Vagina (tissue), 2 donors: Measurements from ENCODE around the gene JMJD4.

ENCODE experiments used
- CTCF ChIP-seq, 3 experiments: fragments of 450-650 bp in 2 of 3; fragments of 200-600 bp in 1 of 3; sonication (generic) in 1 of 3; IDR thresholded peaks; one replicate each; pipeline ENCODE4 v1.5.1; 2017 to 2019; ENCODE audit warnings: antibody characterized with exemption in 3 of 3, mild to moderate bottlenecking in 2 of 3, moderate library complexity in 2 of 3
- POLR2A ChIP-seq, 2 donors: fragments of 450-650 bp; IDR thresholded peaks; one replicate each; pipeline ENCODE4 v1.6.1; 2017; ENCODE audit warnings: antibody characterized with exemption in 2 of 2, mild to moderate bottlenecking in 2 of 2, moderate library complexity in 2 of 2
- POLR2AphosphoS5 ChIP-seq, 2 donors: sonication (generic); formaldehyde crosslinking; IDR thresholded peaks; one replicate each; pipeline ENCODE4 v1.9.0; 2017; ENCODE audit warnings: antibody characterized with exemption in 2 of 2, mild to moderate bottlenecking in 2 of 2, low read depth in 1 of 2; ENCODE audit not compliant: insufficient read depth in 1 of 2

DNA sequence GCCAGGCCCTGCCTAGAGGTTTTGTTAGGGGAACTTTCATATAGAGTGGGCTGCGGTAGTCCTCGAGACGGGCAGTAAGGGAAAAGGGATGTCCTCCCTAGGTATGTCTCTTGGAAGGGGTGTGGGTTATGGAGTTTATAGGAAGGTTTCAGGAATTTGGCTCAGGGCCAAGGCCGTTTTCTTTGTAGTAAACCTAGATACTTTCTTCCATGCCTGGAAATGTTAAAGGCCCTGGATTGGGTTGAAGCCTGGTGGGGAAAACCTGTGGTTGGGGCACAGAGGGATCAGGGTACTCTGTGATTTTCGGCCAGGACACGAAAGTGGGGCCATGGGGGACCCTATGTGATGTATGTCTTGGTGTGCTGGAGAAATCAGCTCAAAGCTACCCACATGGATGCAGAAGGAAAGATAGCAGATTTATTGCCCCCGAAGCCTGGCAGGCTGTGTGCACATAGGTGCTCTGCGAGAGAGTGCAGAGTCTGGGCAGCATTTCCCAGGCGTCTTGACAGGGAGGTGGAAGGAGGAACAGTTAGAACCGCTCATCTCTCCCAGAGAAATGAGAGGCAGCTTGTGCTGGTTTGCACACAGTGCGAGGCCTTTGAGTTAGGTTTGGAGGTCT is 1.8 kb upstream of the JMJD4 start:
- TF ChIP-seq CTCF (IDR thresholded peaks at IDR 0.05) (no peak), POLR2AphosphoS5 (IDR thresholded peaks at IDR 0.05; ENCODE audit: insufficient read depth in 1 of 2, low read depth in 1 of 2) (no peak), POLR2A (IDR thresholded peaks at IDR 0.05) (no peak)
